ENCODE results near the gene HMOX1.

DNA sequence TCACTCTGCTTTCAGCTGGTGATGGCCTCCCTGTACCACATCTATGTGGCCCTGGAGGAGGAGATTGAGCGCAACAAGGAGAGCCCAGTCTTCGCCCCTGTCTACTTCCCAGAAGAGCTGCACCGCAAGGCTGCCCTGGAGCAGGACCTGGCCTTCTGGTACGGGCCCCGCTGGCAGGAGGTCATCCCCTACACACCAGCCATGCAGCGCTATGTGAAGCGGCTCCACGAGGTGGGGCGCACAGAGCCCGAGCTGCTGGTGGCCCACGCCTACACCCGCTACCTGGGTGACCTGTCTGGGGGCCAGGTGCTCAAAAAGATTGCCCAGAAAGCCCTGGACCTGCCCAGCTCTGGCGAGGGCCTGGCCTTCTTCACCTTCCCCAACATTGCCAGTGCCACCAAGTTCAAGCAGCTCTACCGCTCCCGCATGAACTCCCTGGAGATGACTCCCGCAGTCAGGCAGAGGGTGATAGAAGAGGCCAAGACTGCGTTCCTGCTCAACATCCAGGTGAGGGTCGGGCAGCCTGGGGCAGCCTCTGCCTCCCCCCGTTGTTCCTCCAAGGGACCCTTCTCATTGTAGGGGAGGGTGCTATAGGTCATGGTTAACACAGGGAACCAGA is 5.9 kb downstream of the HMOX1 start:
- no peak for TF ChIP-seq POLR2A (IDR thresholded peaks at IDR 0.05; ENCODE audit: low read depth, low read length)
- no peak for TF ChIP-seq TAF1 (IDR thresholded peaks at IDR 0.05; ENCODE audit: borderline replicate concordance, low read depth, low read length)
- TF ChIP-seq POLR2AphosphoS5 (IDR thresholded peaks at IDR 0.05; ENCODE audit: low read depth, low read length): no peak
